Fibroblast of lung (primary cell): Measurements from ENCODE around the gene RNASEH2A. TPM values are rescaled to one million over a fixed set of nuclear protein-coding genes. Genes with fewer than 3 reads are reported as not detected.

ENCODE experiments used
- DNase-seq, 2 donors: peaks; one replicate each; pipeline versions ENCODE4 v3.0.0 to v3.0.0-alpha.2; 2010; ENCODE audit warnings: low read depth in 2 of 2
- H2AFZ ChIP-seq: 2 replicates; pipeline ENCODE4 v1.5.1; 2012; ENCODE audit warnings: low read length, control low read depth, inconsistent platforms
- H3K27ac ChIP-seq: 2 replicates; pipeline ENCODE4 v1.5.1; 2011; ENCODE audit warnings: low read length, control low read depth; ENCODE audit not compliant: insufficient read depth
- H3K27me3 ChIP-seq: 2 replicates; pipeline ENCODE4 v1.5.1; 2011; ENCODE audit warnings: mild to moderate bottlenecking, low read length; ENCODE audit not compliant: control insufficient read depth, insufficient read depth
- H3K36me3 ChIP-seq: 2 replicates; pipeline ENCODE4 v1.5.1; 2011; ENCODE audit warnings: low read length; ENCODE audit not compliant: control insufficient read depth, insufficient read depth
- H3K4me1 ChIP-seq: 2 replicates; pipeline ENCODE4 v1.5.1; 2011; ENCODE audit warnings: low read length; ENCODE audit not compliant: control insufficient read depth, insufficient read depth; ENCODE audit errors: extremely low read depth
- H3K4me2 ChIP-seq: 2 replicates; pipeline ENCODE4 v1.5.1; 2011; ENCODE audit warnings: low read length, control low read depth; ENCODE audit not compliant: insufficient read depth; ENCODE audit errors: extremely low read depth
- H3K4me3 ChIP-seq, 4 experiments: fragments of 200-600 bp in 1 of 4; sonication (generic) in 1 of 4; replicated peaks in 1 of 4; 2 replicates each; pipeline ENCODE4 v1.5.1; 2011 to 2016; ENCODE audit warnings: low read length in 4 of 4, low read depth in 3 of 4, mild to moderate bottlenecking in 3 of 4, control low read depth in 2 of 4, inconsistent platforms in 1 of 4, mixed read lengths in 1 of 4; ENCODE audit not compliant: insufficient read depth in 1 of 4; ENCODE audit errors: control extremely low read depth in 1 of 4
- H3K79me2 ChIP-seq: 2 replicates; pipeline ENCODE4 v1.5.1; 2012; ENCODE audit warnings: mild to moderate bottlenecking, low read length, inconsistent platforms; ENCODE audit not compliant: control insufficient read depth, insufficient read depth
- H3K9ac ChIP-seq: 2 replicates; pipeline ENCODE4 v1.5.1; 2011; ENCODE audit warnings: mild to moderate bottlenecking, low read length, control low read depth; ENCODE audit not compliant: insufficient read depth
- H3K9me3 ChIP-seq: 2 replicates; pipeline ENCODE4 v1.5.1; 2012; ENCODE audit warnings: low read depth, low read length; ENCODE audit not compliant: control insufficient read depth, insufficient read depth
- H4K20me1 ChIP-seq: 2 replicates; pipeline ENCODE4 v1.5.1; 2011; ENCODE audit warnings: low read length; ENCODE audit not compliant: control insufficient read depth, insufficient read depth; ENCODE audit errors: extremely low read depth
- EZH2 ChIP-seq: IDR thresholded peaks from 2 replicates; pipeline ENCODE4 v1.5.1; 2012; ENCODE audit warnings: low read length, control low read depth, mild to moderate bottlenecking; ENCODE audit errors: missing control alignments
- polyA plus RNA-seq, 2 donors: library from polyadenylated mRNA; depleted of rRNA in 1 of 2; stranded (reverse) in 1 of 2; unstranded in 1 of 2; fragments of >200 nt; gene quantifications; 2 replicates each; pipeline ENCODE4 v1.2.1, GENCODE V29; 2011 to 2012; ENCODE audit warnings: missing spikeins in 1 of 2
- total RNA-seq: library from RNA; depleted of rRNA; stranded (reverse); fragments of >200 nt; gene quantifications from 2 replicates; pipeline ENCODE4 v1.2.1, GENCODE V29; 2014
- TF ChIP-seq, protein P1 (sequence below), 2 donors: IDR thresholded peaks in 1 of 2; conservative IDR thresholded peaks in 1 of 2; 1 replicate in 1 of 2; 2 replicates in 1 of 2; pipeline ENCODE4 v1.5.1; 2011 to 2012; ENCODE audit warnings: low read length in 2 of 2, control low read depth in 1 of 2, inconsistent platforms in 1 of 2, low read depth in 1 of 2, mild to moderate bottlenecking in 1 of 2

The RNASEH2A gene
- total and polyA plus RNA-seq, 2 donors (not counting 1 experiment from before 2014, with no cell fraction given): 8.9 to 14.3 TPM

DNA sequence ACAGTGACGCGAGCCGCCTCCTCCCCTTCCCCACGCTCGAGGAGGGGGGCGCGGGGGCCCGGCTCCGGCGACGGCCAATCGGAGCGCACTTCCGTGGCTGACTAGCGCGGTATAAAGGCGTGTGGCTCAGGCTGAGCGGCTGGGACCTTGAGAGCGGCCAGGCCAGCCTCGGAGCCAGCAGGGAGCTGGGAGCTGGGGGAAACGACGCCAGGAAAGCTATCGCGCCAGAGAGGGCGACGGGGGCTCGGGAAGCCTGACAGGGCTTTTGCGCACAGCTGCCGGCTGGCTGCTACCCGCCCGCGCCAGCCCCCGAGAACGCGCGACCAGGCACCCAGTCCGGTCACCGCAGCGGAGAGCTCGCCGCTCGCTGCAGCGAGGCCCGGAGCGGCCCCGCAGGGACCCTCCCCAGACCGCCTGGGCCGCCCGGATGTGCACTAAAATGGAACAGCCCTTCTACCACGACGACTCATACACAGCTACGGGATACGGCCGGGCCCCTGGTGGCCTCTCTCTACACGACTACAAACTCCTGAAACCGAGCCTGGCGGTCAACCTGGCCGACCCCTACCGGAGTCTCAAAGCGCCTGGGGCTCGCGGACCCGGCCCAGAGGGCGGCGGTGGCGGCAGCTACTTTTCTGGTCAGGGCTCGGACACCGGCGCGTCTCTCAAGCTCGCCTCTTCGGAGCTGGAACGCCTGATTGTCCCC lies 14.9 kb upstream of the RNASEH2A start, which contains the start of gene JUNB:
TSS of gene JUNB (plus strand) at position 142 of the 706 bp plus-strand sequence. CDS start at position 428, 286 bp downstream.
- H3K9me3 ChIP-seq: no peaks in the 10 kb centered on the region
- no peaks in the 10 kb centered on the region for H4K20me1 ChIP-seq
- peaks cover 2% of the 10 kb centered on the region for H3K36me3 ChIP-seq
- H3K79me2 ChIP-seq: peaks cover 20% of the 10 kb centered on the region
- H3K27ac ChIP-seq: peak within 1 kb of the TSS; percentile 97
- DNase-seq: peak; percentile 94 to 98
- H3K4me3 ChIP-seq: peak within 1 kb of the TSS; percentile 73 to 98 (median 94)
- no peak for TF ChIP-seq EZH2
- TF ChIP-seq, protein P1, sequence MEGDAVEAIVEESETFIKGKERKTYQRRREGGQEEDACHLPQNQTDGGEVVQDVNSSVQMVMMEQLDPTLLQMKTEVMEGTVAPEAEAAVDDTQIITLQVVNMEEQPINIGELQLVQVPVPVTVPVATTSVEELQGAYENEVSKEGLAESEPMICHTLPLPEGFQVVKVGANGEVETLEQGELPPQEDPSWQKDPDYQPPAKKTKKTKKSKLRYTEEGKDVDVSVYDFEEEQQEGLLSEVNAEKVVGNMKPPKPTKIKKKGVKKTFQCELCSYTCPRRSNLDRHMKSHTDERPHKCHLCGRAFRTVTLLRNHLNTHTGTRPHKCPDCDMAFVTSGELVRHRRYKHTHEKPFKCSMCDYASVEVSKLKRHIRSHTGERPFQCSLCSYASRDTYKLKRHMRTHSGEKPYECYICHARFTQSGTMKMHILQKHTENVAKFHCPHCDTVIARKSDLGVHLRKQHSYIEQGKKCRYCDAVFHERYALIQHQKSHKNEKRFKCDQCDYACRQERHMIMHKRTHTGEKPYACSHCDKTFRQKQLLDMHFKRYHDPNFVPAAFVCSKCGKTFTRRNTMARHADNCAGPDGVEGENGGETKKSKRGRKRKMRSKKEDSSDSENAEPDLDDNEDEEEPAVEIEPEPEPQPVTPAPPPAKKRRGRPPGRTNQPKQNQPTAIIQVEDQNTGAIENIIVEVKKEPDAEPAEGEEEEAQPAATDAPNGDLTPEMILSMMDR (conservative IDR thresholded peaks at IDR 0.05 in 1 of 2, IDR thresholded peaks at IDR 0.05 in 1 of 2; ENCODE audit: low read depth in 1 of 2, low read length in 2 of 2): no peak
- H3K27me3 ChIP-seq: no peaks in the 10 kb centered on the region
- H3K4me1 ChIP-seq: peaks cover 27% of the 10 kb centered on the region
- H3K9ac ChIP-seq: peak within 1 kb of the TSS; percentile 99
- no peak within 1 kb of the TSS for H2AFZ ChIP-seq
- peak within 1 kb of the TSS; percentile 97 for H3K4me2 ChIP-seq

DNA sequence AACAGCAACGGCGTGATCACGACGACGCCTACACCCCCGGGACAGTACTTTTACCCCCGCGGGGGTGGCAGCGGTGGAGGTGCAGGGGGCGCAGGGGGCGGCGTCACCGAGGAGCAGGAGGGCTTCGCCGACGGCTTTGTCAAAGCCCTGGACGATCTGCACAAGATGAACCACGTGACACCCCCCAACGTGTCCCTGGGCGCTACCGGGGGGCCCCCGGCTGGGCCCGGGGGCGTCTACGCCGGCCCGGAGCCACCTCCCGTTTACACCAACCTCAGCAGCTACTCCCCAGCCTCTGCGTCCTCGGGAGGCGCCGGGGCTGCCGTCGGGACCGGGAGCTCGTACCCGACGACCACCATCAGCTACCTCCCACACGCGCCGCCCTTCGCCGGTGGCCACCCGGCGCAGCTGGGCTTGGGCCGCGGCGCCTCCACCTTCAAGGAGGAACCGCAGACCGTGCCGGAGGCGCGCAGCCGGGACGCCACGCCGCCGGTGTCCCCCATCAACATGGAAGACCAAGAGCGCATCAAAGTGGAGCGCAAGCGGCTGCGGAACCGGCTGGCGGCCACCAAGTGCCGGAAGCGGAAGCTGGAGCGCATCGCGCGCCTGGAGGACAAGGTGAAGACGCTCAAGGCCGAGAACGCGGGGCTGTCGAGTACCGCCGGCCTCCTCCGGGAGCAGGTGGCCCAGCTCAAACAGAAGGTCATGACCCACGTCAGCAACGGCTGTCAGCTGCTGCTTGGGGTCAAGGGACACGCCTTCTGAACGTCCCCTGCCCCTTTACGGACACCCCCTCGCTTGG lies 14.1 kb upstream of the RNASEH2A start:
- Histone ChIP-seq H2AFZ (no peak overlapping the region), H3K36me3 (peaks cover 2% of the 10 kb centered on the region), H3K4me2 (peak overlapping the region; percentile 72), H3K9me3 (no peaks in the 10 kb centered on the region), H3K27me3 (no peaks in the 10 kb centered on the region), H3K9ac (peak overlapping the region; percentile 99), H3K27ac (peak overlapping the region; percentile 97), H3K4me1 (peaks cover 29% of the 10 kb centered on the region), H3K4me3 (peak overlapping the region; percentile 73 to 98 (median 94)), H4K20me1 (no peaks in the 10 kb centered on the region), H3K79me2 (peaks cover 20% of the 10 kb centered on the region)
- DNase-seq: peak in 1 of 2 donors; percentile 67
- TF ChIP-seq EZH2: no peak
- TF ChIP-seq, protein P1 (conservative IDR thresholded peaks at IDR 0.05 in 1 of 2, IDR thresholded peaks at IDR 0.05 in 1 of 2; ENCODE audit: low read depth in 1 of 2, low read length in 2 of 2): no peak

DNA sequence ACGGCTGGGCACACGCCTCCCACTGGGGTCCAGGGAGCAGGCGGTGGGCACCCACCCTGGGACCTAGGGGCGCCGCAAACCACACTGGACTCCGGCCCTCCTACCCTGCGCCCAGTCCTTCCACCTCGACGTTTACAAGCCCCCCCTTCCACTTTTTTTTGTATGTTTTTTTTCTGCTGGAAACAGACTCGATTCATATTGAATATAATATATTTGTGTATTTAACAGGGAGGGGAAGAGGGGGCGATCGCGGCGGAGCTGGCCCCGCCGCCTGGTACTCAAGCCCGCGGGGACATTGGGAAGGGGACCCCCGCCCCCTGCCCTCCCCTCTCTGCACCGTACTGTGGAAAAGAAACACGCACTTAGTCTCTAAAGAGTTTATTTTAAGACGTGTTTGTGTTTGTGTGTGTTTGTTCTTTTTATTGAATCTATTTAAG lies 13.5 kb upstream of the RNASEH2A start:
- Histone ChIP-seq H3K9me3 (no peaks in the 10 kb centered on the region), H3K4me3 (peak overlapping the region; percentile 73 to 98 (median 94)), H3K36me3 (peaks cover 2% of the 10 kb centered on the region), H2AFZ (no peak overlapping the region), H3K9ac (peak overlapping the region; percentile 99), H3K27ac (peak overlapping the region; percentile 97), H3K4me2 (peak overlapping the region; percentile 72), H3K79me2 (peaks cover 20% of the 10 kb centered on the region), H4K20me1 (no peaks in the 10 kb centered on the region), H3K27me3 (no peaks in the 10 kb centered on the region), H3K4me1 (peaks cover 29% of the 10 kb centered on the region)
- no peak for DNase-seq
- TF ChIP-seq, protein P1 (conservative IDR thresholded peaks at IDR 0.05 in 1 of 2, IDR thresholded peaks at IDR 0.05 in 1 of 2; ENCODE audit: low read depth in 1 of 2, low read length in 2 of 2): no peak
- no peak for TF ChIP-seq EZH2
